GM19099 (cell line): ENCODE data around the gene ETV6.

Experiments
- POLR2A ChIP-seq: IDR thresholded peaks from 3 replicates; pipeline ENCODE4 v1.6.1; 2011; ENCODE audit warnings: low read depth; ENCODE audit not compliant: insufficient read length; ENCODE audit errors: extremely low read depth

ETV6 gene

GRCh38 chr12:11907625-11908024 lies 258.2 kb downstream of the ETV6 start:
- no peak for TF ChIP-seq POLR2A

GRCh38 chr12:11916113-11916512 lies 266.6 kb downstream of the ETV6 start:
- TF ChIP-seq POLR2A: no peak

GRCh38 chr12:11916771-11917170 lies 267.3 kb downstream of the ETV6 start:
- no peak for TF ChIP-seq POLR2A

GRCh38 chr12:11917501-11917900 lies 268.0 kb downstream of the ETV6 start:
- no peak for TF ChIP-seq POLR2A

- TF ChIP-seq POLR2A: no peak
Measured at GRCh38 chr12:11920231-11920630, 270.8 kb downstream of the ETV6 start.

- TF ChIP-seq POLR2A: no peak
Measured at GRCh38 chr12:11922361-11922760, 272.9 kb downstream of the ETV6 start.

GRCh38 chr12:11923067-11923466 lies 273.6 kb downstream of the ETV6 start:
- TF ChIP-seq POLR2A: no peak

- no peak for TF ChIP-seq POLR2A
Measured at GRCh38 chr12:11927286-11927935, 277.9 kb downstream of the ETV6 start.

GRCh38 chr12:11929714-11930113 lies 280.2 kb downstream of the ETV6 start:
- no peak for TF ChIP-seq POLR2A

- TF ChIP-seq POLR2A: no peak
Measured at GRCh38 chr12:11939223-11939622, 289.7 kb downstream of the ETV6 start.

GRCh38 chr12:11941606-11942337 lies 292.3 kb downstream of the ETV6 start:
- TF ChIP-seq POLR2A: no peak

- TF ChIP-seq POLR2A: no peak
Measured at GRCh38 chr12:11943919-11944700, 294.6 kb downstream of the ETV6 start.
